Activated CD4-positive, alpha-beta T cell treated with anti-CD3 and anti-CD28 coated beads for 36 hours (primary cell): ENCODE measurements around the gene PKNOX2. TPM values are rescaled to one million over a fixed set of nuclear protein-coding genes. Genes with fewer than 3 reads are reported as not detected.

ENCODE experiments used
- total RNA-seq, 2 experiments: library from RNA; stranded (reverse); gene quantifications; one replicate each; pipeline ENCODE4 v1.2.3, GENCODE V29; 2021

The PKNOX2 gene
- total RNA-seq, 2 experiments from 2014 or later = not detected

Other genes with a start within 250 kb of the PKNOX2 start
- not detected for gene HEPN1, start 245.5 kb upstream of the PKNOX2 start, total RNA-seq
- not detected for gene HEPACAM, start 228.7 kb upstream of the PKNOX2 start, total RNA-seq
- 1 to 10 TPM; 5.6 to 6.7 TPM for gene CCDC15, start 210.5 kb upstream of the PKNOX2 start, total RNA-seq
- gene SLC37A2, start 101.4 kb upstream of the PKNOX2 start, total RNA-seq = under 1 TPM; 0.41 to 0.76 TPM
- gene TMEM218, start 53.1 kb upstream of the PKNOX2 start, total RNA-seq = 10 to 100 TPM; 11.3 TPM